22Rv1 (cell line): Measurements from ENCODE around the gene ISCA2.

ENCODE experiments used
- ZFX ChIP-seq: fragments of 450-650 bp; IDR thresholded peaks from 2 replicates; pipeline ENCODE4 v1.6.1; 2017; ENCODE audit warnings: antibody characterized with exemption, borderline replicate concordance
- TF ChIP-seq, protein P1 (sequence below): fragments of 450-650 bp; IDR thresholded peaks from 2 replicates; pipeline ENCODE4 v1.5.1; 2017; ENCODE audit warnings: mild to moderate bottlenecking

DNA sequence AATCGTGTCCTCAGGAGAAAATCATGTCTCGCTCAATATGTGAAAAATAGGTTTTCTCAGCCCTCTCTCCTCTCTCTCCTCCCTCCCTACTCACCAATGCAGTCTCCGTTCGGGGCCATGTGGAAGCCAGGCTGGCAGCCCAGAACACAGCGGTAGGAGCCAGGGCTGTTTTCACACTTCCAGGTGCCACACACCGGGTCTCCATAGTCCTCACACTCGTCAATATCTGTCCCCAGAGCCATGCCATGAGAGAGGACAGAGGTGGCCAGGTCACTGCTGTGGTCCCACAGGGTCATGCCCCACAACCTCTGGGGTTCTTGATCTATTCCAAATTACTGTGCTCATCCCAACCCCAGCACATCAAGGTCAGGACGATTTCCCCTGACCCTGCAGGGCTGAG is 13.5 kb downstream of the ISCA2 start:
- TF ChIP-seq, protein P1, sequence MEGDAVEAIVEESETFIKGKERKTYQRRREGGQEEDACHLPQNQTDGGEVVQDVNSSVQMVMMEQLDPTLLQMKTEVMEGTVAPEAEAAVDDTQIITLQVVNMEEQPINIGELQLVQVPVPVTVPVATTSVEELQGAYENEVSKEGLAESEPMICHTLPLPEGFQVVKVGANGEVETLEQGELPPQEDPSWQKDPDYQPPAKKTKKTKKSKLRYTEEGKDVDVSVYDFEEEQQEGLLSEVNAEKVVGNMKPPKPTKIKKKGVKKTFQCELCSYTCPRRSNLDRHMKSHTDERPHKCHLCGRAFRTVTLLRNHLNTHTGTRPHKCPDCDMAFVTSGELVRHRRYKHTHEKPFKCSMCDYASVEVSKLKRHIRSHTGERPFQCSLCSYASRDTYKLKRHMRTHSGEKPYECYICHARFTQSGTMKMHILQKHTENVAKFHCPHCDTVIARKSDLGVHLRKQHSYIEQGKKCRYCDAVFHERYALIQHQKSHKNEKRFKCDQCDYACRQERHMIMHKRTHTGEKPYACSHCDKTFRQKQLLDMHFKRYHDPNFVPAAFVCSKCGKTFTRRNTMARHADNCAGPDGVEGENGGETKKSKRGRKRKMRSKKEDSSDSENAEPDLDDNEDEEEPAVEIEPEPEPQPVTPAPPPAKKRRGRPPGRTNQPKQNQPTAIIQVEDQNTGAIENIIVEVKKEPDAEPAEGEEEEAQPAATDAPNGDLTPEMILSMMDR, result no peak
- TF ChIP-seq ZFX, result no peak
